Stimulated activated CD4-positive, alpha-beta T cell treated with anti-CD3 and anti-CD28 coated beads, Interleukin-4, amount 100 ng/mL, for 24 hours (primary cell): ENCODE data around the gene BTN1A1.
A peak's percentile ranks its signal among the peaks of the same experiment; 100 is the strongest.
"Not testable (repeated sequence)": the region's sequence is repeated elsewhere in the genome, so short reads cannot be mapped to it uniquely, and the experiment has no call there.

Source experiments
- DNase-seq: peaks from one replicate; pipeline ENCODE4 v3.0.0-alpha.2; 2020

BTN1A1 gene

DNA sequence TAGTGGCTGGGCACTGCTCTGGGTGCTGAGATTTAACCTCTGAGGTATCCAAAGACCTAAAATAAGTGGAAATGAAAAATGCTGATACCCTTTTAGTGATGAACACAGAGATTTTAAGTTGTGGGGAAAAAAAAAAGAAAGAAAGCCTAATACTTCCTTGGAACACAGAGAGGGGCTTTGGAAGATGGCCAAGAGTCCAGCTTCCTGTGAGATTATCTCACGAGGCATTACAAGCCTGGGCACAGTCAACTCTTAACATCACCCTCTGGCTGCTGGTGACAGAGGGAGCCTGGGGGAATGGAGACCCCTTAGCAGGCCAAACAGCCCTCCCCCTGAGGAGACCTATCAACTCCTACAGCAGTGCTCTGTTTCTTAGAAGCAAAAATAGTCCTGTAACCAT is 22.7 kb upstream of the BTN1A1 start:
- no peak for DNase-seq

DNA sequence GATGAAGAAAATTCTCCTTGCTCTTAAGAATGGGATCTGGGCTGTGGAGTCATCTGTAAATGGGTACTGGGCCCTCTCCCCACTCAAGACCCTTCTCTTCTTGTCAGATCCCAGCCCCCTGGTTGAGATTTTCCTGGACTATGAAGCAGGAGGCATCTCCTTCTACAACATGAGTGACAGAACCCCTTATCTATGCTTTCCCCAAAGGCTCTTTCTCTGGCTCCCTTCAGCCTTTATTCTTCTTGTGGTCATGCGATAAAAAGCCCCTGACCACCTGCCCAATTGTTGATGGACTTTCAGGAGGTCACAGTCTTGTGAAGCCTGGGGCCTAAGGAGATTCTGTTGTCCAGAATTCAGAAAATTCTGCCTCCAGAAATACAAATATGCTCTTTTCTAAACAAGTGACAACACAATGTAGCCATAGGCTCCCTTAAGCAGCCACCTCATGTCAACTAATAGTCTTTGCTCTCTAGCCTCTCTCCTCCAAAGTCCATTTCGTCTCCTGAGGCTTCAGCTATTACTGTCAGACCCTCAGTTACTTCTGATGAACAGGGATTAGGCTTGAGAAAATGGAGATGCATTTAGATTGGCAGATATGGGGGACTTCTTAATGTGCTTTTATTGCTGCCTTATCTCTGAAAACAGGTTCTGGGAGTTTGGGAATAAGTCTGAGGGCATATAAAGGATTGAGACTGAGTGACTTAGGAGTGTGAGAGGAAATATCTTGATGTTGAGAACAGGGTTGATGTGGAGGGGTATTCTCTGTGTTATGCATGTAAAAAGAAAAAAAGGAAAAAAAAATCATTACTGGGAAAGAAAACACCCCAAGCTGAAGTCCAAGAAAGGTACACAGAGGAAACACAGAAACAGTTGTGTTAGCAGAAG is 21.8 kb upstream of the BTN1A1 start:
- DNase-seq, result no peak

DNA sequence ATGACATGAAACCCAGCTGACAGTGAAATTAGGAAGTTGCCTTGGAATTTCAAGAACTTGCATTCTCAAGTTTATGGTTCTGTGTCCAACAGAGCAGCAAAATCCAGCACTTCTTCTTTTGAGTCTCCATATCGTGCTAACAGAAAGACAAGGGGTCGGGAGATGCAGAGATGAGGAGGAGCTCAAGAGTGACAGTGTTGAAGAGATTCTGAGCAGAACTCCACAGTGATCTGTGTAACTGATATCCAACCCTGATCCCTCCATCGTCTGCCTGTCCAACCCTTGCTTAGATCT is 21.2 kb upstream of the BTN1A1 start:
- DNase-seq, result no peak

DNA sequence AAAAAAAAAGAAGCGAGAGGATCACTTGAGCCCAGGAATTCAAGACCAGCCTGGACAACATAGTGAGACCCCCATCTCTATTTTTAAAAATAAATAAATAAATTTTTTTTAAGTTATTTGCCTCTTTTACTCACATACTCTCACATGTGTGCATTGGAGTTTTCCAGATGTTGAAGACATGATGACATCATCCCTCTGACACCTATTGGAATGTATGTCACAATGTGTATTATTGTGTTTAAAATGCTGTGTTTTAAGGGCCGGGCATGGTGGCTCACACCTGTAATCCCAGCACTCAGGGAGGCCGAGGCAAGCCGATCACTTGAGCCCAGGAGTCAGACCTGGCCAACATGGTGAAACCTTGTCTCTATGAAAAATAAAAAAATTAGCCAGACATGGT is 17.8 kb upstream of the BTN1A1 start:
- DNase-seq, result no peak

DNA sequence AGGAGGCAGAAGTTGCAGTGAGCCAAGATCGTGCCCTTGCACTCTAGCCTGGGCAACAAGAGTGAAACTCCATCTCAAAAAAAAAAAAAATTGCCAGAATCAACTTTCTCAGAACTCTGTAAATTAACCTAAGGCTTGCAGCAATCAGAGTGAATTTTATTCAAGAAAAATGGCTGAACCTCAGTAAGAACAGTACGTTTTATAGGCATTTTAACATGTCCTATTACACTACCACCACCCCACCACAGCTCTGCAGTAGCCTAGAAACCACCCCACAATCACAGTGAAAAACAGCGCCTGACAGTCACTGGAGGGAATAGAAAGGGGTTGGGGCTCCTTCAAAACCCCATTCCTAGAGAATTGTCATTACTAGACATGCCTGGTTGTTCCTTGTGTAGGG is 16.4 kb upstream of the BTN1A1 start:
- no peak for DNase-seq

DNA sequence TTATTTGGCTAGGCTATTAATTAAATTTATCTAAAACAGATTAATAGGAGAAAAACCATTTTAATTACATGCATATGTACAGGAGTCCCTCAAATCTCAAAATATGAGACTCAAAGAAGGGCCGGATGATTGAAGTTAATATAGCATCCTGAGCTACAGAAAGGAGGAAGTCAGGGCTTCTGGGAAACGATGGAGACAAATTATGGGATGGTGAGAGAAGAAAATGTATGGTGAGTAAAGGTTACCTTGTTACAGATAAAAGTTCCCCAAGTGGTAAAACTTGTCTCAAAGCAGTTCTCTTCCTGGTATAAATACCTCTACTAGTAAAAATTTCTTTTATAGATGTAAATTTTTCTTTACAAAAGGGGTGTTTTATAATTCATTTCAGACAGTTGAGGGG is 15.9 kb upstream of the BTN1A1 start:
- no peak for DNase-seq

DNA sequence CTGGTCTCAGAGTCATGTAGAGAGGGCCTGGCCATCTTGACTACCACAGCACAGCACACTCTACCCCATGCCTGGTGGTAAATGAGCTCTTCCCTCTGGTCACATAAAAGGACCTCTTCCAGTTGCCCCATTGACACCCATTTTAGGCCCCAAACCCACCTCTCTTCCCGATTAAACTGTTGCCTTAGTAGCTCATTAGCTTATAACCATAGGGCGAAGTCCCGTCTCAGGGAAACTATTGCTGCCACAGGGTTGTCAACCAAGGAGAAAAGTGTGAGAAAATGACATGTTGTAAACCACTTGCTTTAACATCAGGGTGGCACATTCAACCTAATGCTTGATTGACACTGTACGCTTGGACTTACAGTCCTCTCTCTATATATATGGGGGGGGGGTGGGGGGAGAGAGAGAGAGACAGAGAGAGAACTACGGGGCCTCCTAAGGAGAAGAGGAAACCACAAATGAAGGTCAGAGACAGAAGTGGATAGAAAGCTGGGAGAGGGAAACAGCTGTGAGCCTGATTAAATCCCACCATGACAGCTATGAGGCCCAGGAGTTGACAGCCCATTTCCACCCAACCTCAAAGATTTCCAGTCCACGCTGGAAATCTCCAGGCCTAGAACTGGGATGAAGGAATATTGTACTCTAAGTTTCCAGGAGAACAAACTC is 14.9 kb upstream of the BTN1A1 start:
- DNase-seq, result no peak

DNA sequence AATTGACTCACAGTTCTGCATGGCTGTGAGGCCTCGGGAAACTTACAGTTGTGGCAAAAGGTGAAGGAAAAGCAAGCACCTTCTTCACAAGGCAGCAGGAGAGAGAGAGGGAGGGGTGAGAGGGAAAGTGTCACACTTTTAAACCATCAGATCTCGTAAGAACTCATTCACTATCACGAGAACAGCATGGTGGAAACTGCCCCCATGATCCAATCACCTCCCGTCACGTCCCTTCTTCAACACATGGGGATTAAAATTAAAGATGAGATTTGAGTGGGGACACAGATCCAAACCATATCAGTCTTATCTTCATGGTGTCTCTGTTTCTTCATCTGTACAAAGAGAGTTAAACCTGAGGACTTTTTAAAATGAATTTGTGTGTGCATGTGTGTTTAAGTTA is 13.7 kb upstream of the BTN1A1 start:
- DNase-seq, result no peak

DNA sequence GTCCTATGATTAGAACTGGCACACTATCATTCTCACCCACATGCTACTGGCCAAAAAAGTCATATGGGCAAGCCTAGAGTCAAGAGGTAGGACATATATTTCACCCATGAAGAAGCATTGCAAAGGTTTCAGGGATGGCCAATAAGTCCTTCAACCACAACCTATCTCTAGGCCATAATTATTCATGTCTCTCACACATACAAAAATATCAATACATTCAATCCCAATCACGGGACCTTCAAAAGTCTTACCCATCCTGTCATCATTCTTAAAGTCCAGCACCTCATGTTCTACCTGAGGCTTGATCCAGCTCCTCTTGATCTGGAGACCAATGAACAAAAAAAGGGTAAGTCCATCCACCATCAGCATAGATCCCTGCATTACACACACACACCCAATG is 12.6 kb upstream of the BTN1A1 start:
- DNase-seq, result no peak

DNA sequence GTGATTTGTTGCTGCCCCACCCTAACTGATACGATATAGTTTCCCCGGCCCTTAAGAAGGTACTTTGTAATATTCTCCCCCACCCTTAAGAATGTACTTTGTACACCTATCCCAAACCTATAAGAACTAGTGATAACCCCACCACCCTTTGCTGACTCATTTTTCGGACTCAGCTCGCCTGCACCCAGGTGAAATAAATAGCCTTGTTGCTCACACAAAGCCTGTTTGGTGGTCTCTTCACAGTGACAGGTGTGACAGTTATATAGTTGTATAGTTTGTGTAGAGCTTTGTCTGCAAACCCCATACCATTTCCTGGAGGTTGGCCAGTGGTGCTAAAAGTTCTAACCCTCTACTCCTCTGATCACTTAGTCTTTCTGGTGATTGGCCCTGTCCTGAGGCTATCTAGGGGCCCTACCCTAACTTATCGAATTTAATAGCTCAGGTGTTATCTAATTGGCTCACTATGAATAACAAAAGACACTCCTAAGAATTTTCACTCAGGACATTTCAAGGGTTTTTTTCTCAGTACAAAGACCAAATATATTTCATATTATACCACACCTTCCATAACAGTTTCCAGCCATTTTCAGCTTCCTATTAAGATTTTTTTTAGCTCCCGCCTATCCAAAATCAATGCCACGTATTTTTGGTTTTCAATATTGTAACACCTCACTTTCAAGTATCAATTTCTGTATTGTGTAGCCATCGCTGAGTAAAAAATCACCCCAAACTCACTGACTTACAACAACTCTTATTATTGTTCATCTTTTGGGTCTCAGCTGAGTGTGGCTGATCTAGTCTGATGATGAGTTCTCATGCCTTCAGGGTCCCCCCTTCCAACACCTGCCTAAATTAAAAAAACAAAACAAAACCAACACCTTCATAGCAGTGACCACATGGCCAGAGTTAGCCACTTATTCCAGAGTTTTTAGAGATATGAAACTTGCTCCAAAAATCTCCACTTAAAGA is 9.8 kb upstream of the BTN1A1 start:
- DNase-seq, result no peak

DNA sequence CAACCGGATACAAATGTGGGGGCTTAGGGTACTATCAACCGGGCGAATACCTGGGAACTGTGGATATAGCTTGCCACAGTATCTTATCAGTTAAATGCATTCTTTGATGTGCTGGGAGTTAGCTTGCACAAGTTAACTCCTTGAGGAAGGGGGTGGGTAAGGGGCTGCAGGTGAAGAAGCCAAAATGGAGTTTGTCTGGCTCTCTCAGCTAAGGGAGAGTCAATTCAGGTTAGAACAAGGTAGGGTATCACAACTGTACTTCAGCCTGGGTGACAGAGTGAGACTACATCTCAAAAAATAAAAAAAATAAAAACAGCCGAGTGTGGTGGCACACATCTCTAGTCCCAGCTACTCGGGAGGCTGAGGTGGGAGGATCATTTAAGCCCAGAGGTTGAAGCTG is 8.5 kb upstream of the BTN1A1 start:
- DNase-seq, result no peak

DNA sequence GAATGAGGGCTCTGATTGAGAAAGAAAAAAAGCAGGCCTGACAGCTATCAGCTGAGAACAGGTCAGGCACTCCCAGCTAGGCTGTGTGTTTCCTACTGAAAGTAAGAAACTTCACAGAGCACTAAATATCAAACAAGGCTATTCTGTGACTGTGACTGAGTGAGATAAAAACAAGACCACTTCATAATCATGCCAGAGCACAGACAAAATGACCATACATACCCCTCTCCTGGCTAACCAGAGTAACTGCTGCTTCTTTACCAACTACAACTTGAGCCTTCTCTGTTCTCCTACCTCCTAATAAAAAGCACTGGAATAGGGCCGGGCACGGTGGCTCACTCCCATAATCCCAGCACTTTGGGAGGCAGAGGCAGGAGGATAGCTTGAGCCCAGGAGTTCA is 6.8 kb upstream of the BTN1A1 start:
- no peak for DNase-seq

DNA sequence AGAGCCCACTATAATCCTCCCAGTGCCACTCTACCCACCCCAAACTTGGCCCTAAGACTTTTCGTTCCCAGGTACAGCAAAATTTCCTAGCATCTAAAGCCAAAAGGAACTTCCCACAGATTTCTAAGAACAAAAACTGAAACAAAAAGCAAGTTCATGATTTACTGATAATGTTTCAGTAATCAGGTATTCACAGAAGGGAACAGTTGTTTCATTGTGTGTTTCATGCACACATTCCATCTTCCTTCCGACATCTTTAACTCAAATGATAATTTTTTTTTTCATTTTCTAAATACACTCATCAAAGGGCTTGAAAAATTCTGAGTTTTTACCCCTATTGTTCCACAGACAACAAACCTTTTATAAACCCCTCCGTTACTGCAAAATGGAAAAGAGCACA is 6.0 kb upstream of the BTN1A1 start:
- DNase-seq, result no peak

DNA sequence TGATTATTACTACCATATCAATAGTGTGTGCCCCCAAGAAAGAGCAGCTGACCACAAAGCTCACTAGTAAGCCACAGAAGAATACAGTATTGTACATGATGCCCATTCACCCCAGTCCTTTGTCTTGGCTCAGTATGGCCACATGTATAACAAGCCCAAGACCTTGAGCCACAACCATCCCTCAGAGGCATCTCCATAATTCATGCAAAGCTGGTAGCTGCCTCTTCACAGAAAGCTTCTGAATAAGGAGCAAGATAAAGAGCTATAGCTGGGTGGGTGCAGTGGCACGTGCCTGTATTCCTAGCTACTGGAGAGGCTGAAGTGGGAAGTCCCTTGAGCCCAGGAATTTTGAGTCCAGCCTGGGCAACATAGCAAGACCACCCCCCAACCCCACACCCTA is 4.8 kb upstream of the BTN1A1 start:
- DNase-seq, result no peak

DNA sequence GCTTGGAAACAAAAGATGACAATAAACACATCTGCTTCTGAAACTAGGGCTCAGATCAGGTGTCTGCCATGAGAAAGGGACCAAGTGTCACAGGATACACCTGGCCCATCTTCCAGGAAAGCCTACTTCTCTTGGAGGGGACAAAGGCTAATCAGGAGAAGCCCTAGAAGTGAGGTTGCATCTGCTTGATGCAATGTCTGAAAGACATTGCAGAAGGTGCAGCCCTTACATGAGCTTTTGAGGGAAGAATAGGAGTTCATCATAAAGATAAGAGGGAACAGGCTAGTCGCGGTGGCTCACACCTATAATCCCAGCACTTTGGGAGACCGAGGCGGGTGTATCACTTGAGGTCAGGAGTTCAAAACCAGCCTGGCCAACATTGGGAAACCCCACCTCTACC is 2.5 kb upstream of the BTN1A1 start:
- DNase-seq, result no peak

DNA sequence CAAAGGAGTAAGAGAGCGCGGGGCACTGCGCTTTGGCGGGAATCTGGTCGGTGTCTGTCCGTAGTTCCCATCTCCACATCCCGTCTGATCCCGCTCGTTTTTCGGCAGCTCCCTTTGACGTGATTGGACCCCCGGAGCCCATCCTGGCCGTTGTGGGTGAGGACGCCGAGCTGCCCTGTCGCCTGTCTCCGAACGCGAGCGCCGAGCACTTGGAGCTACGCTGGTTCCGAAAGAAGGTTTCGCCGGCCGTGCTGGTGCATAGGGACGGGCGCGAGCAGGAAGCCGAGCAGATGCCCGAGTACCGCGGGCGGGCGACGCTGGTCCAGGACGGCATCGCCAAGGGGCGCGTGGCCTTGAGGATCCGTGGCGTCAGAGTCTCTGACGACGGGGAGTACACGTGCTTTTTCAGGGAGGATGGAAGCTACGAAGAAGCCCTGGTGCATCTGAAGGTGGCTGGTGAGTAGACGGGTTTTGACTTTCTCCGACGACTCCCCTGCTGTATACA is 1.4 kb downstream of the BTN1A1 start:
- peak; percentile 36 for DNase-seq

DNA sequence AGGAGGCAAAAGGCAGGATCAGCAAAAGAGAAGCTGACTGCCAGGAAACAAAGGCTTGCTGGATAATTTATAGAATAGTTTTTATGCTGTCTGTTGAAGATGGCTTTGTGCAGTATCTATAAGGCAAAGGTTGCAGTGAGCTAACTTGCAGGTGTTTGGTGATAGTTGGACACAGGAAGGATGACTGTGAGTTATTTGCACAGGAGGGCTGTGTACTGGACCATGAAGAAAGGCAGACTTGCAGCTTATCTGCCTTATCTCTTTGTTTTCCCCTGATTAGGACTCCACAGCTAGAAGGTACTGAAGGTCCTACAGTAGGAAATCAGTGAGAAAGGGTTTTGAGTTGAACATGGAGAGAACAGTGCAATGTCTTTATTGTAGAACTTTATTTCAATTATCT is 2.1 kb downstream of the BTN1A1 start:
- DNase-seq, result no peak

DNA sequence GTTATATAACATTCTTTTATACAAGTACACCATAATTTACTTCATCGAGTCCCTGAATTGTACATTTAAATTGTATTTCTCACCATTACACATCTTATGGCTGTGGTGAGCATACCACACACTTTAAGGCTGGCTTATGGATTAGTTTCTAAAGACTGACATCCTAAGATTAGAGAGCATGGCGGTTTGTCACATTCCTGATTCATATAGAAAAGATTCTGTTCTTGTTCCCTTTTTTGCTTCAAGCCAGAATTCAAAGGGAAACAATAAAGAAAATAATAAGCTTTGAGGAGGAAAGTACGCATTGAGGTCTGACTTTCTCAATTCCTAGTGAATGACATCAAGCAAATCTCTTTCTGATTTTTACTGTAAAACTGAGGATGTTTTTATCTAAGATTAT is 2.5 kb downstream of the BTN1A1 start:
- no peak for DNase-seq

DNA sequence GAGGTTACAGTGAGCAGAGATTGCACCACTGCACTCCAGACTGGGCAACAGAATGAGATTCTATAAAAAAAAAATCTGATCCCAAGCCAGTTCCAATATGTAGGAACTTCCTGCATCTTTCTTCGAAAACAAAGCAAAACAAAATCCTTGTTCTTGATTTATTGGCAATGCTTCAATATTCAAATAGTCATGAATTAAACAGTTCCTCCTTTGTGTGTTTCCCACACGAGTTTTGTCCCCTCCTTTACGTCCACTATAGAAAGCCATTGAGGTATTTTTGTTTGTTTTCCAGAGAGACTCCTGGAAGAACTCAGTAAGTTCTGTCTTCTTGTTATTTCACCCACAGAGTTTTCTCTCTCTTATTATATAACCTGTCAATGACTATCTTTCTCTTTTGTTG is 7.6 kb downstream of the BTN1A1 start:
- DNase-seq, result no peak

DNA sequence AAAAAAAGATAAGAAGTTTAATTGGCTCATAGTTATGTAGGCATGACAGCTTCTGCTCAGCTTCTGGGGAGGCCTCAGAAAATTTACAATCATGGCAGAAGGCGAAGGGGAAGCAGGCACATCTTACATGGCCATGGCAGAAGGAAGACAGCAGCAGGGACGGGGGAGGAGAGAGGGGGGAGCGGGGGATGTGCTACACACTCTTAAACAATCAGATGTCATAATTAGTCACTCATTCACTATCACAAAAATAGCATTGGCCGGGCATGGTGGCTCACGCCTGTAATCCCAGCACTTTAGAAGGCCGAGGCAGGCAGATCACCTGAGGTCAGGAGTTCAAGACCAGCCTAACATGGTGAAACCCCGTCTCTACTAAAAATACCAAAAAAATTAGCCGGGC is 10.9 kb downstream of the BTN1A1 start:
- not testable (repeated sequence) for DNase-seq

DNA sequence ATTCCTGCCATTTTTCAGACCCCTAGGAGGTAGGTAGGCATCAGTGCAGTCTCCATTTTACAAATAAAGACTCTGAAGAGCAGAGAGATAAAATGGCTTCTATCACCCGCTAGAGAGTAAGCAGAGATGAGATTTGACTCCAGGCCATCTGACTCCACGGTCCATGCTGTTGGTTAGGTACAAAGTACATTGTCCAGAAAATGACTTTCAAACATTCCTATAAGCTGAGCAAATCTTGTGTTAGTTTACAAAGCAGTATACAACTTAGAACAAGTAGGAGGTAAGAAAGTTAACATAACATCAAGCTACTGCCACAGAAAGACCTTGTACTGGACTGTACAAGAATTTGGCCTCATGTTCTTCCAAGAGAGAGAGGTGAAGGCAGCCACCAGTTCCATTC is 14.9 kb downstream of the BTN1A1 start:
- no peak for DNase-seq

DNA sequence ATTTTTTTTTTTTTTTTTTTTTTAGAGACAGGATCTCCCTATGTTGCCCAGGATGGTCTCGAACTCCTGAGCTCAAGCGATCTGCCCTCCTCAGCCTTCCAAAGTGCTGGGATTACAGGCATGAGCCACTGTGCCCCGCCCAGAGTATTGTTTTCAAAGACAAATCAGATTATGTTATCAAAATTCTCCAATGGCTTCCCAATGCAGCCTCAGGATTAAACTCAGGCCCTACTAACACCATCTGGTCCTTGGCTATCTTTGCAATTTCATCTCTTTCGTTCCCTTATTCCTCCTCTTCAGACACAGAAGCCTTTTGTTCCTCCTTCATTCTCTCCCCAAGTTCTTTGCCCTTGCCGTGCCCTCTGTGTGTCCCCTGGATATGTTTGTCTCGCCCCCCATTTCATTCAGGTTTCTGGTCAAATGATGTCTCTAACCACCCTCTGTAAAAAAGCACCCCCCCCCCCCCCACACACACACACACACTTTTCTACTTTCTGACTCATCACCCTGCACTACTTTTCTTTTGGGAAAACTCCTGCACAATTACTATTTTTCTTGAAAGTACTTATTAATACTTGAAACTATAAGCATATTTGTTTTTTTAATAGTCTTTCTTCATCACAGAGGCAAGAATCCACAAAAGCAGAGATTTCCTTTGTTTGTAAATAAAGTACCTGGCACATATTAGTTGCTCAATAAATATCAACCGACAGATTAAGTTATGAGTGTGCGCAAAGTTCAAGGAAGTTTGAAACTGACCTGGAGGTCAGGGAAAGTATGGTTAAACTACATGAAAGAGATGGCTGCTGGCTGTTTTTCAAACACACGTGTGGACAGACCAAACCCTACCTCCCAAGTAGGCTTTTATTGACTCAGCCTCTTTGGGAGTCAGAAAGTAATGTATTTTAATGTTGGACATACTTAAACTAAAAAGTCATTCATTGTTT is 16.7 kb downstream of the BTN1A1 start:
- no peak for DNase-seq
